GM18520 (cell line): ENCODE data around the gene BOC.

Experiments used
- ATAC-seq: cut with Tn5 transposase; IDR thresholded peaks from one replicate; pipeline ENCODE4 v1.9.1; 2021; ENCODE audit not compliant: unreplicated experiment

BOC gene

DNA sequence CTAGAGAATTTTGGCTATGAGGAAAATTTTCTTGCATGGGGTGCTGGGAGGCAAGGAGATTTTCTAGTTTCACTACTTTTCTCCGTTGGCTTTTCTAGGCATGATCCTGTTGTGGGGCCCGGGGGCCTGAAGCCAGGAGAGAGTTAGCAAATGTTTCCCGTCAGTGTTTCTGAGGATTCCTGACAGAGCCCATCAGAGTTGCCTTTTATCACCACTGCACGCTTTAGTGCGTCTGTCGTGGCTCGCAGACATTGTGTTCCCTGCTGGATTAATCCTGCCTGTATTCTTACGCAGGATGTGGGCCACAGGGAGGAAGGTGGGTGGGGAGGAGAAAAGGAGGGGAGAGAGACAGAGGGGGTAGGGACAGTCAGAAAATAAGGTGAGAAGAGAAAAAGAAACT lies 18.1 kb upstream of the BOC start:
- ATAC-seq: no peak

DNA sequence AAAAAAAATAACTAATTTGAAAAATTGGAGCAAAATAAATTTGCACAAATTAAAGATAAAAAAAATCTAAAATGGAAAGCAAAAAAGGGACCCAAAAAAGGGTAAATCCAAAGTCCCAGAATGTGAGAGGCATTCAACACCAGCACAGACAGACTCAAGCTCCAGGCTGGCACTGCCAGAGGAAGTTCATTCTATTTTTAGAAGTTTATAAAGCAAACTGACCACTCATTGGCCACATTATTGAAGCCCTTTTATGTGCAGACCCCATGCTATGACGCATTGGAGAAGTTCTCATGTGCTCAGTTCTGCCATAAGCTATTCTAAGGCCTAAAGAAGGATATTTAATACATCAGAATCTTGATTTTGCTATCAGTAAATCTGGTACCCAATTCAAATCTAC lies 17.6 kb upstream of the BOC start:
- ATAC-seq: no peak

DNA sequence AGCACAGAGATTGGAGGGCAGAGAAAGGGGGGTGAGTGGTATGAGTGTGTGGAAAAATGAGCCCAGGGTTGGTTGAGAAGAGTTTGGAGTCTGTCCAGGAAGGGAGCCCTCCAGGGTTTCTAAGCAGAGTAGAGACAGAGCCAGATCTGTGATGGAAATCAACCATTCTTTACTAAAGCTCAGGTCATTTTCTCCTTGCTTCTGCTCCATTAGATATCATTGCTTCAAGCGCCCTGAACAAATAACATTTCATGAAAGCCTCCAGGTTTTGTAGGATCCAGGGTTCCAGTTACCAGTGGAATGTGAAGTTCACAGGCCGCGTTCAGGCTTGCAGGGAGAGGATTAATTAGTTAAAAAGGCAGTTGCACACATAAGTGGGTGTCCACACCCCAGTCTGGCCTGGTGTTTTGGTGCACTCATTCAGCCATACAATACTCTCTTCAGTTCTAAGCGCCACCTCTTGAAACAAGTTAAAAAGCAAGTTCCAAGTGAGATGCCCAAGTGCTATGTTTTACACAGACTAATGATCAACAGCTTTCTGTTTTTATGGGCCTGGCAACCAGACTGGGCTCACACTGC lies 16.4 kb upstream of the BOC start:
- ATAC-seq: no peak

GRCh38 chr3:113200351-113200750 lies 11.0 kb upstream of the BOC start:
- no peak for ATAC-seq

- ATAC-seq: no peak
These were observed 10.4 kb upstream of the BOC start for GRCh38 chr3:113200946-113201345.

GRCh38 chr3:113204371-113204770 lies 7.0 kb upstream of the BOC start:
- ATAC-seq: no peak

GRCh38 chr3:113205481-113205880 lies 5.9 kb upstream of the BOC start:
- ATAC-seq: no peak

- no peak for ATAC-seq
These were observed 590 bp upstream of the BOC start for GRCh38 chr3:113210604-113211329.

DNA sequence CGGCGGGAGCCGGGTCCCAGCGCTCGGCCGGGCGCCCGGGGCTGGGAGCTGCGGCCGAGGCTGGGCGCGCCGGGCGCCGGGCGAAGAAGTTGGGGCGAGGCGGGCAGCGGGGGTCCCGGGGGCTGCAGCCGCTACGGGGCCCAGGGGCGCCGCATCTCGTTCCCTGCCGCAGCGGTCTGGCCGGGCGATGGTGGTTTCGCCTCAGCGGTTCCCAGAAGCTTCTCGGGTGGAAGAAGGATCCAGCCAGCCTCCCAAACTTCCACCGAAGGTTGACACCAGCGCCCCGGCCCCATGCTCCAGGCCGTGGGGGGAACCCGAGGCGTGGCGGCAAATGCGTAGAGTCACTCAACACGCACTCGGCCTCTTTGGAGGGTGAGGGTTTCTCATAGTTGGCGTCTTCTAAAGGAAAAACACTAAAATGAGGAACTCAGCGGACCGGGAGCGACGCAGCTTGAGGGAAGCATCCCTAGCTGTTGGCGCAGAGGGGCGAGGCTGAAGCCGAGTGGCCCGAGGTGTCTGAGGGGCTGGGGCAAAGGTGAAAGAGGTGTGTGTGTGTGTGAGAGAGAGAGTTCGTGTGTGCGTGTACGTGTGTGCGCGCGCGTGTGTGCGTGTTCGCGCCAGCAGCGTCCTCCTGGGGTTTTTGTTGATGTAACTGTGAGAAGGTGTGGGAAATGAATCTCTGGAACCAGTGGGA lies 940 bp downstream of the BOC start:
- no peak for ATAC-seq

DNA sequence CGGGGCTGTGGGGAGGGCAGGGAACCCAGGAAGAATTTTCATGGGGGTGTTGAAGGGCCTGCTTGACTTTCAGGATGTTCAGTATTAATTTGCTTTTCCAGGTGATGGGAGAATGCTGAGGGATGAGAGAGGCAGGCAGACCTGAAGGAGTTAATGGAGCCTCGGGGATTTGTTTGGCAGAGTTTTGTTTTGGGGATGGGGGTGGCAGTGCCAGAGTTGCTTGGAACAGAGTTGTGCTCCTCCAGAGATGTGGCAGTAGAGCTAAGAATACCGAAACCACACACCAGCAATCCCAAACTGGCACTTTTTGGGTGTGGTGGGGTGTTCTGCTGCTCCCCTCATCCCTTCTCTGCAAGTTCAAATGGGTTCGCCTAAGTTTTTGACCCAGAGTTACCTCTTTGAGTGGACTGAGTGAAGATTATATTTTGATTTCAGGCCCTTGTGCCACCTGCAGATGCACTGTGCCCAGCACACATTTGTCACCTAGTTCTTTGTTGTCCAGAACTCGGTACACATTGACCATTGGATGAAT lies 1.6 kb downstream of the BOC start:
- ATAC-seq: no peak

- no peak for ATAC-seq
These were observed 2.7 kb downstream of the BOC start for GRCh38 chr3:113213896-113214587.

GRCh38 chr3:113214917-113215595 lies 3.7 kb downstream of the BOC start:
- no peak for ATAC-seq

DNA sequence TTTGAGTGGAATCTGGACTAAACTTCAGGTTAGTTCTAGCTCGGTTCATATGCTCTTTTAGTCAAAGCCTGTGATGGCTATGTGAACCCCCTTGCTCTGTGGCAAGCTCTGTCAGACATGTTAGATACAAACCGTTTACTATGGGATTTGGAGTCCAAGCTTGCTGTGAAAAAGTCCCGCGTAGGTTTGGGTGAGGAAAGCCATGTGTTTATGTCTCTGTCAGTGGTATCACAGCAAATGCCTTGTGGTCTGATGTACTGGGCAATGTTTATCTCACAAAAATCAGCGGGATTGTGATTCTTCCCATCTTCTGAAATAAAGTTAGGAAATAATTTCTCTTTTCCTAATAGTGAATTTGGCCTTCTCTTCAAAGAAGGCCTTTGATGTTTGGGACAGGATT lies 5.0 kb downstream of the BOC start:
- no peak for ATAC-seq

GRCh38 chr3:113218011-113218680 lies 6.8 kb downstream of the BOC start:
- no peak for ATAC-seq

GRCh38 chr3:113218681-113219045 lies 7.3 kb downstream of the BOC start:
- no peak for ATAC-seq

GRCh38 chr3:113219605-113220300 lies 8.4 kb downstream of the BOC start:
- ATAC-seq: no peak

DNA sequence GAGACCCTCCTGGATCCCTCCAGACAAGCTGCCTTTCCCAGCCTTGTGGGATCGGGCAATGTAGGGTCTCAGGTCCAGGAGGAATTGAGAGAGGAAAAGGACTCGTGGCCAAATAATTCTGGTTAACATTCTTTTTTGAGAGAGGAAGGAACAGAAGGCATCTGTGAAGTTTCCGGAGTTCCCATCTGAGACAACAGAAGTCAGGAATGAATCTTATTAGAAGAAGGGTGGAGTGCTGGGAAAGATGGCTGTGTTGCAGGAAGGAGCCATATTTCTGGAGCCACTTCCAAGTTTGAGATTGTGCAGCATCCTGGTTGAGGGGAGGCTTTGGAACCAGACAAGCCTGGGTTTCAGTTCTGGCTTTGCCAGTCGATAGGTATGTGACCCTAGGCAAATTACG lies 9.4 kb downstream of the BOC start:
- no peak for ATAC-seq

GRCh38 chr3:113221721-113222257 lies 10.4 kb downstream of the BOC start:
- no peak for ATAC-seq

DNA sequence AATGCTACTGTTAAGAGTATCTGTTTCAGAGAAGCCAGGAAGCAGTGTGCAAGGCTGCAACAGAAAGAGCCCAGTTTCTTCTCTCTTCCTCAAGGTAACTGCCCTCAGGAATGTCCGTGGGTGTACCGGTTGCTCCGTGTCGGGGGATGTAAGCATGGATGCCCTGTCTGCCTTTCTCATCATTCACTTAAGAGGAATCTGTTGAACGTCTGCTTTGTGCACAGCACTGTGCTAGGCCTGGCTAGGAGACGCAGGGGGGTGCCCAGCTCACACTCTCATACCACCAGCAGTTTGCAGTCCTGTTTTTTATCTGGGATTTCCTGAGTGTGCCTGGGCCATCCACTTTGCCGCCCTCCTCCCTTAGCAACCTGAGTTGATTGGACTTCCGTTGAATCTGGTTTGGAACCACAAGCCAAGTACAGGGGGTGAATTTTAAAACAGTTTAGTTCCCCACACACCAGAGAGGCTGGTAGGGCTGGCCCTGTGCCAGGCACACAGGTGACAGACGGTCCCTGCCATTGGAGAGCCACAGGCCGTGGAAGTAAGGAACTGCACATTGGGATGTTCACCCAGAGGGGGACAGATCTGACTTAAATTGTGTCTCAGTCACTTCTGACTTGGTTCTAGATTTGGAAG lies 11.2 kb downstream of the BOC start:
- no peak for ATAC-seq
